Vagina (tissue), 2 donors: ENCODE results near the gene PTGDS. TPM values are rescaled to one million over a fixed set of nuclear protein-coding genes. Genes with fewer than 3 reads are reported as not detected.
A peak's percentile ranks its signal among the peaks of the same experiment; 100 is the strongest.

ENCODE experiments used
- DNase-seq, 2 donors: peaks; one replicate each; pipeline ENCODE4 v3.0.0-alpha.2; 2017; ENCODE audit errors: extremely low spot score in 2 of 2
- H3K27ac ChIP-seq: fragments of 200-600 bp; sonication (generic); one replicate; pipeline ENCODE4 v1.5.1; 2019
- H3K27me3 ChIP-seq: fragments of 200-600 bp; sonication (generic); one replicate; pipeline ENCODE4 v1.5.1; 2019
- H3K36me3 ChIP-seq, 2 donors: fragments of 200-600 bp; sonication (generic); one replicate each; pipeline ENCODE4 v1.5.1; 2017 to 2019
- H3K4me1 ChIP-seq: fragments of 200-600 bp; sonication (generic); one replicate; pipeline ENCODE4 v1.5.1; 2019
- H3K4me3 ChIP-seq, 2 donors: fragments of 200-600 bp; sonication (generic); 1 replicate in 1 of 2; 2 replicates in 1 of 2; pipeline ENCODE4 v1.5.1; 2016 to 2019
- H3K9me3 ChIP-seq: fragments of 200-600 bp; sonication (generic); one replicate; pipeline ENCODE4 v1.5.1; 2019
- POLR2A ChIP-seq, 2 donors: fragments of 450-650 bp; IDR thresholded peaks; one replicate each; pipeline ENCODE4 v1.6.1; 2017; ENCODE audit warnings: antibody characterized with exemption in 2 of 2, mild to moderate bottlenecking in 2 of 2, moderate library complexity in 2 of 2
- POLR2AphosphoS5 ChIP-seq, 2 donors: sonication (generic); formaldehyde crosslinking; IDR thresholded peaks; one replicate each; pipeline ENCODE4 v1.9.0; 2017; ENCODE audit warnings: antibody characterized with exemption in 2 of 2, mild to moderate bottlenecking in 2 of 2, low read depth in 1 of 2; ENCODE audit not compliant: insufficient read depth in 1 of 2
- intact Hi-C: fragments of 100-400 bp; cut with DNase I; formaldehyde crosslinking; loops from one replicate; pipeline ENCODE4 v1.15.1; 2023
- total RNA-seq: library from RNA; depleted of rRNA; stranded (reverse); fragments of >200 nt; gene quantifications from one replicate; pipeline ENCODE4 v1.2.3, GENCODE V29; 2016
- TF ChIP-seq, protein P1 (sequence below), 3 experiments: fragments of 450-650 bp in 2 of 3; fragments of 200-600 bp in 1 of 3; sonication (generic) in 1 of 3; IDR thresholded peaks; one replicate each; pipeline ENCODE4 v1.5.1; 2017 to 2019; ENCODE audit warnings: antibody characterized with exemption in 3 of 3, mild to moderate bottlenecking in 2 of 3, moderate library complexity in 2 of 3

Gene PTGDS
- total RNA-seq, 1 donor from 2014 or later, result 301 TPM

DNA sequence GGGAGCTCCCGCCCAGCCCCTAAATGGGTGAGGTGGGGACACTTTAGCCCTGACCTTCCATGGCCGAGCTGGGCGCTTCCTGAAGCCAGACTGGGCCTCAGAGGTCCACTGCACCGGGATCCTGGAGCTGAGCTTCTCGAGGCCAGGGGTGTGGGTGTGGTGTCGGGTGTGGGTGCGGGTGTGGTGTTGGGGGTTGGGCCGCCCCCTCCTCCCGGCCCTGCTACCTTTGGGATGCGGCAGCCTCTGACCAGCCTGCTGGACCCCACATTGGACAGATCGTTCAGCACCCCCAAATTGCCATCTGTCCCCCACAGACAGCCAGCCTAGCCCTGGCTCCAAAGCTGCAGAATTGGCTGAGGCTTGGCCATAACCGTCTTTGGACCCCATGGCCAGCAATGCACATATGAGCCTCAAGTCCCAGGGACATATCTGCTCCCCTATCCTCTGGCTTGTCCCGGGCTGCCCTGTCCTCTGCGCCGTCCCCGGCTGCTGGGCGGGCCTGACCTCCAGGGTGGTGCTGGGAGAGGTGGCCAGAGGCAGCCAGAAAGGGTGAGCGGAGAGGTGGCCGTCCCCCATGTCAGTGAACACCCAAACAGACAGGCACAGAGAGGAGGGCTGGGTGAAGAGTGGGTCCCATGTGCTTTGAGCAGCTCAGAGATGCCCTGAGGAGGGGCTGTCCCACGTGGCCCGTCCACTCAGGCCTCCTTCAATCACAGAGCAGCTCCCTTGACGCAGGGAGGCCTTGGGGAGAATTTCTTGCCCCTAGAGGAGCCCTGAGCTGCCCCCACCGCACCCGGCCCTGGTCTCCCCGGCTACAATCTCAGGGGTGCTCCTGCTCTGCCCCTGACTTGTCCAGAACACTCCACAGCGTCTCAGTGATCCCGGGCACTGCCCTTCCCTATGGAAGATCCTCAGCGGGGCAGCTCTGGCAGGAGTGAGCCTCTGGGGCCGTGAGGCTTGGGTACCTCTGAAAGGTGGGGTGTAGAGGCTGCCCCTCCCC is 3.4 kb upstream of the PTGDS start:
- DNase-seq, result no peak
- Histone ChIP-seq H3K9me3 (no peaks in the 10 kb centered on the region), H3K27me3 (no peaks in the 10 kb centered on the region), H3K4me3 (no peak overlapping the region), H3K4me1 (peaks cover 42% of the 10 kb centered on the region), H3K27ac (no peak overlapping the region), H3K36me3 (no peaks in the 10 kb centered on the region)
- TF ChIP-seq POLR2AphosphoS5 (IDR thresholded peaks at IDR 0.05; ENCODE audit: insufficient read depth in 1 of 2, low read depth in 1 of 2) (no peak), POLR2A (IDR thresholded peaks at IDR 0.05) (no peak)
- TF ChIP-seq, protein P1, sequence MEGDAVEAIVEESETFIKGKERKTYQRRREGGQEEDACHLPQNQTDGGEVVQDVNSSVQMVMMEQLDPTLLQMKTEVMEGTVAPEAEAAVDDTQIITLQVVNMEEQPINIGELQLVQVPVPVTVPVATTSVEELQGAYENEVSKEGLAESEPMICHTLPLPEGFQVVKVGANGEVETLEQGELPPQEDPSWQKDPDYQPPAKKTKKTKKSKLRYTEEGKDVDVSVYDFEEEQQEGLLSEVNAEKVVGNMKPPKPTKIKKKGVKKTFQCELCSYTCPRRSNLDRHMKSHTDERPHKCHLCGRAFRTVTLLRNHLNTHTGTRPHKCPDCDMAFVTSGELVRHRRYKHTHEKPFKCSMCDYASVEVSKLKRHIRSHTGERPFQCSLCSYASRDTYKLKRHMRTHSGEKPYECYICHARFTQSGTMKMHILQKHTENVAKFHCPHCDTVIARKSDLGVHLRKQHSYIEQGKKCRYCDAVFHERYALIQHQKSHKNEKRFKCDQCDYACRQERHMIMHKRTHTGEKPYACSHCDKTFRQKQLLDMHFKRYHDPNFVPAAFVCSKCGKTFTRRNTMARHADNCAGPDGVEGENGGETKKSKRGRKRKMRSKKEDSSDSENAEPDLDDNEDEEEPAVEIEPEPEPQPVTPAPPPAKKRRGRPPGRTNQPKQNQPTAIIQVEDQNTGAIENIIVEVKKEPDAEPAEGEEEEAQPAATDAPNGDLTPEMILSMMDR (IDR thresholded peaks at IDR 0.05), result no peak
- intact Hi-C loops, result no loop called here

DNA sequence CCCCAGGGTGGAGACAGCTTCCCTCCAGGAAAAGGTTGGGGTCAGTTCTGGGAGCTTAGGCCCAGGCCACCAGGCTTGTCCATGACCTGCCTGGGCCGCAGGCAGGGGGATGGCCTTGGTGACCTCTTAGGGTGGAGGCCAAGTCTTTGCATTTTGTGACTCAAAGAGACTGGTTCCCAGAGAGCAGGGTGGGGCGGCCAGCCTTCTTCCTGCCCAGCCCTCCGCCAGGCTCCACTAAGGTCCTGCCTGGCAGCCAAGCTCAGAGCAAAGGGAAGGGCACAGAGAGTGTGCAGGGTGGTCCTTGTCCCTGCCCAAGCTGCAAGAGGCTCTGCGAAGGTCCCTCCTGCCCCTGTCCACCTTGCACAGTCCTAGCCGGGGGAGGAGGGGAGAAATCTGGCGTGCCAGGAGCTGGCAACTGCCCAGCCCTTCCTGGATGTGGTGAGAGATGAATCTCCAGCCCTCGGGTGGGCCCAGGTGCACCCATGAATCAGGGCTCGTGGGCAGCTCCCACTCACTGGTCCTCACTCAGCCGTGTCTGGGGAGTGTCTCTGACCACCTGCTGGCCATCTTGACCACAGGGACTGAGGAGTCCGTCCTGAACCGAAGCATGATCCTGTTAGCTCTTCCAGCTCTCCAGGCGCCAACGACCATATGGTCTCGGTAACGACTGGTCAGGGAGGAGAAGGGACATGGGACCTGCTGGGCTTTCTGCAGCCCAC is 2.3 kb upstream of the PTGDS start:
- H3K4me3 ChIP-seq, result no peak overlapping the region
- H3K27ac ChIP-seq, result peak overlapping the region; percentile 87
- intact Hi-C loops, result no loop called here

DNA sequence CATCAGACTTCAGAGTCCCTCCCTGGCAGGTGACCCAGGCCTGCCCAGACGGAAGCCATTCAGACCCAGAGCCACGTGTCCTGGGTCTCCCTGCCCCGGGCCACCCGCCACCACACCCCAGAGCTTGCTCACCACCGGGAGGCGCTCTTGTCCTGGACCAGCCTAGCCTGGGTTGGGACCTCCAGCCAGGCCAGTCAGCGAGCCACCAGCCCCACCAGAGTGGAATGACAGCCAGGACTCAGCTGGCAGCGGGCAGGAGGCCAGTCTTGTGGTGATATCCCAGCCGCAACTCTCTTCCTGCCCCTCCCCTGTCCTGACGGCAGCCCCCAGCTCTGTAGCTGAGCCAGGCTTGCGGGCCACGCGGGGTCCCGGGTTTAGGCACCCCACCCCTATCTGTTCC is 1.7 kb upstream of the PTGDS start:
- intact Hi-C loops, result no loop called here
- no peaks in the 10 kb centered on the region for H3K9me3 ChIP-seq
- H3K27me3 ChIP-seq, result no peaks in the 10 kb centered on the region
- DNase-seq, result no peak
- H3K4me1 ChIP-seq, result peaks cover 43% of the 10 kb centered on the region
- H3K36me3 ChIP-seq, result no peaks in the 10 kb centered on the region
- no peak overlapping the region for H3K4me3 ChIP-seq
- H3K27ac ChIP-seq, result peak overlapping the region; percentile 87
- TF ChIP-seq POLR2A (IDR thresholded peaks at IDR 0.05) (no peak), POLR2AphosphoS5 (IDR thresholded peaks at IDR 0.05; ENCODE audit: insufficient read depth in 1 of 2, low read depth in 1 of 2) (no peak)
- TF ChIP-seq, protein P1 (IDR thresholded peaks at IDR 0.05), result no peak

More for the DNA sequence above, 2.3 kb upstream of the PTGDS start:
- Histone ChIP-seq H3K4me1 (peaks cover 42% of the 10 kb centered on the region), H3K9me3 (no peaks in the 10 kb centered on the region), H3K27me3 (no peaks in the 10 kb centered on the region), H3K36me3 (no peaks in the 10 kb centered on the region)
- DNase-seq, result no peak
- peak in 1 of 2 donors; percentile 16 for TF ChIP-seq POLR2AphosphoS5 (IDR thresholded peaks at IDR 0.05; ENCODE audit: insufficient read depth in 1 of 2, low read depth in 1 of 2)
- TF ChIP-seq, protein P1 (IDR thresholded peaks at IDR 0.05), result no peak
- TF ChIP-seq POLR2A (IDR thresholded peaks at IDR 0.05), result no peak

DNA sequence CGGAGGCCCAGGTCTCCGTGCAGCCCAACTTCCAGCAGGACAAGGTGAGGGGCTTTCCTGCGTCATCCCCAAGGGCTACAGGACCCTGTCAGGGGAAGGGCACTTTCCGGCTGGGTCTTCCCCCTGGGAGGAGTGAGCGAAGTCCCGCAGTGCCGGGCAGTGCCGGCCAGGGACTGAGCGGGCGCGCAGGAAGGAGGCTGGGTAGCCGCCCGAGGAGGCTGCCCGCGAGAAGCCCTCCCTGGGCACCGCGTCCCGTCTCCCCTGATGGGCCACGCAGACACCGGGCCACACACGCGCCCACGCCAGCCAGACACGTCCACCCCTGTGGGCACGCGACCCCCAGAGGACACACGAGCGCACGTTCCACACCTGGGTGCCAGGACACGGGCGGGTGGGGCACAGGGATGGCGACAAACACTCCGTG is 357 bp downstream of the PTGDS start:
- intact Hi-C loops, result no loop called here
- Histone ChIP-seq H3K27me3 (no peaks in the 10 kb centered on the region), H3K9me3 (no peaks in the 10 kb centered on the region), H3K4me1 (peaks cover 50% of the 10 kb centered on the region), H3K36me3 (no peaks in the 10 kb centered on the region), H3K27ac (peak overlapping the region; percentile 87), H3K4me3 (peak overlapping the region; percentile 49 to 59)
- peak in 1 of 2 donors; percentile 49 for TF ChIP-seq POLR2AphosphoS5 (IDR thresholded peaks at IDR 0.05; ENCODE audit: insufficient read depth in 1 of 2, low read depth in 1 of 2)
- TF ChIP-seq POLR2A (IDR thresholded peaks at IDR 0.05), result no peak
- no peak for DNase-seq

DNA sequence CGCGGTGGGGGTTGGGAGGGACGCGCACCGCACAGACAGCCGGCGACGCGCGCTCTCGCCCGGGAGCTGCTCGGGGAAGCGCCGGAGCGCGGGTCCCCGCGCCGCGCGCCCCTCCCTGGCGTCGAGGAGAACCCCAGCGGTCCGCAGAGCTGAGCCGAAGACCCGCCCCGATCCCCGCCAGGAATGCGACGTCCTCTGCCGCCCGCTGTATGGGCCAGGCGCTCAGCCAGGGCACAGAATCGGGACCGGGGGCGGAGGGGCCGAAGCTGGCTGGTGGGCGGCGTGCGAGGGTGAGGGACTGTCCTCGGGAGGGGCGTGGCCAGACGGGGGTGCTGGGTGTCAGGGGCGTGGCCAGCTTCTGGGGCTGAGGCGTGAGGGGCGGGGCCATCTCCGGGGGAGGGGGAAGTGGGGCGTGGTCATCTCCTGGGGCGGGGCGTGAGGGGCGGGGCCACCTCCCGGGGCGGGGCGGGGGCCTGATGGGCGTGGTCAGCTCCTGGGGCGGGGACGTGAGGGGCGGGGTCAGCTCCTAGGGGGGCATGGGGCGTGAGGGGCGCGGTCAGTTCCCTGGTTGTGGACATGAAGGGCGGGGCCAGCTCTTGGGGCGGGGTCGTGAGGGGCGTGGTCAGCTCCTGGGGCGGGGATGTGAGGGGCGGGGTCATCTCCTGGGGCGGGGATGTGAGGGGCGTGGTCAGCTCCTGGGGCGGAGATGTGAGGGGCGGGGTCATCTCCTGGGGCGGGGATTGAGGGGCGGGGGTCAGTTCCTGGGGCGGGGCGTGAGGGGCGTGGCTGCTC is 965 bp downstream of the PTGDS start:
- H3K4me3 ChIP-seq, result peak overlapping the region; percentile 49 to 59
- no peak for DNase-seq
- peaks cover 50% of the 10 kb centered on the region for H3K4me1 ChIP-seq
- intact Hi-C loops, result no loop called here
- peak overlapping the region; percentile 87 for H3K27ac ChIP-seq
- H3K27me3 ChIP-seq, result no peaks in the 10 kb centered on the region
- TF ChIP-seq POLR2AphosphoS5 (IDR thresholded peaks at IDR 0.05; ENCODE audit: insufficient read depth in 1 of 2, low read depth in 1 of 2) (no peak), POLR2A (IDR thresholded peaks at IDR 0.05) (peak in 1 of 2 donors; percentile 29)
- TF ChIP-seq, protein P1 (IDR thresholded peaks at IDR 0.05), result no peak
- no peaks in the 10 kb centered on the region for H3K36me3 ChIP-seq
- no peaks in the 10 kb centered on the region for H3K9me3 ChIP-seq
